Loucy (cell line): ENCODE data around the gene MACROH2A1.

Source experiments
- H2AFZ ChIP-seq: fragments of 200-600 bp; sonication (generic); 2 replicates; pipeline ENCODE4 v1.6.0; 2016; ENCODE audit warnings: antibody characterized with exemption, mild to moderate bottlenecking, low read length, moderate library complexity
- H3F3A ChIP-seq: fragments of 200-600 bp; 2 replicates; pipeline ENCODE4 v1.6.0; 2016; ENCODE audit warnings: antibody characterized with exemption, low read depth, mild to moderate bottlenecking
- H3K27me3 ChIP-seq: fragments of 200-600 bp; sonication (generic); 2 replicates; pipeline ENCODE4 v1.6.1; 2014; ENCODE audit warnings: low read length, mild to moderate bottlenecking; ENCODE audit not compliant: insufficient read depth, poor library complexity, severe bottlenecking
- H3K36me3 ChIP-seq: fragments of 200-600 bp; sonication (generic); 2 replicates; pipeline ENCODE4 v1.6.1; 2016; ENCODE audit warnings: low read length; ENCODE audit not compliant: insufficient read depth
- H3K4me1 ChIP-seq: fragments of 200-600 bp; sonication (generic); 2 replicates; pipeline ENCODE4 v1.5.1; 2014; ENCODE audit warnings: low read length, mild to moderate bottlenecking; ENCODE audit not compliant: insufficient read depth, poor library complexity, severe bottlenecking
- H3K4me2 ChIP-seq: fragments of 200-600 bp; sonication (generic); 2 replicates; pipeline ENCODE4 v1.6.0; 2014; ENCODE audit warnings: antibody characterized with exemption, low read length, low read depth, mild to moderate bottlenecking; ENCODE audit not compliant: poor library complexity, severe bottlenecking
- H3K4me3 ChIP-seq: fragments of 200-600 bp; sonication (generic); 2 replicates; pipeline ENCODE4 v1.5.1; 2014; ENCODE audit warnings: low read length, mild to moderate bottlenecking, mixed read lengths; ENCODE audit not compliant: poor library complexity, severe bottlenecking
- H3K79me2 ChIP-seq: fragments of 200-600 bp; sonication (generic); 2 replicates; pipeline ENCODE4 v1.6.1; 2014; ENCODE audit warnings: low read length; ENCODE audit not compliant: insufficient read depth
- H3K9ac ChIP-seq: fragments of 200-600 bp; sonication (generic); 2 replicates; pipeline ENCODE4 v1.6.0; 2014; ENCODE audit warnings: mild to moderate bottlenecking, low read depth, low read length, moderate library complexity; ENCODE audit not compliant: poor library complexity, severe bottlenecking
- H3K9me2 ChIP-seq: fragments of 200-600 bp; sonication (generic); replicated peaks from 2 replicates; pipeline ENCODE4 v1.6.1; 2016; ENCODE audit warnings: low read depth, low read length, mixed read lengths
- H3K9me3 ChIP-seq: fragments of 200-600 bp; sonication (generic); 2 replicates; pipeline ENCODE4 v1.6.1; 2014; ENCODE audit warnings: mild to moderate bottlenecking, antibody characterized with exemption, low read length, low read depth; ENCODE audit not compliant: insufficient read depth
- H4K20me1 ChIP-seq: fragments of 200-600 bp; sonication (generic); 2 replicates; pipeline ENCODE4 v1.6.0; 2014; ENCODE audit warnings: antibody characterized with exemption, low read length, mild to moderate bottlenecking; ENCODE audit not compliant: insufficient read depth, poor library complexity, severe bottlenecking
- EZH2phosphoT487 ChIP-seq: fragments of 200-600 bp; IDR thresholded peaks from 2 replicates; pipeline ENCODE4 v1.6.1; 2018; ENCODE audit warnings: antibody characterized with exemption, mild to moderate bottlenecking, moderate library complexity, borderline replicate concordance
- TF ChIP-seq, protein P1 (sequence below): fragments of 200-600 bp; sonication (generic); conservative IDR thresholded peaks from 2 replicates; pipeline ENCODE4 v1.5.1; 2014; ENCODE audit warnings: mild to moderate bottlenecking, antibody characterized with exemption, low read length

MACROH2A1 gene

GRCh38 chr5:135384898-135385297 is 14.1 kb downstream of the MACROH2A1 start:
- Histone ChIP-seq H3K79me2 (peaks cover 99% of the 10 kb centered on the region), H3K36me3 (peaks cover 99% of the 10 kb centered on the region), H3K9ac (no peak overlapping the region)

GRCh38 chr5:135383803-135384495 is 15.1 kb downstream of the MACROH2A1 start:
- TF ChIP-seq EZH2phosphoT487: no peak
- peaks cover 11% of the 10 kb centered on the region for H3F3A ChIP-seq
- H3K9me2 ChIP-seq: no peaks in the 10 kb centered on the region
- H2AFZ ChIP-seq: no peak overlapping the region
- H3K4me2 ChIP-seq: peak overlapping the region; percentile 20
- H3K4me1 ChIP-seq: peaks cover 83% of the 10 kb centered on the region
- H3K36me3 ChIP-seq: peaks cover 99% of the 10 kb centered on the region
- peaks cover 99% of the 10 kb centered on the region for H3K79me2 ChIP-seq
- H3K9me3 ChIP-seq: no peaks in the 10 kb centered on the region
- peaks cover 94% of the 10 kb centered on the region for H4K20me1 ChIP-seq
- H3K4me3 ChIP-seq: no peak overlapping the region
- H3K27me3 ChIP-seq: no peaks in the 10 kb centered on the region
- no peak overlapping the region for H3K9ac ChIP-seq

More at GRCh38 chr5:135384898-135385297, 14.1 kb downstream of the MACROH2A1 start:
- Histone ChIP-seq H3F3A (0 out of 2 replicates have a peak, but pooled peaks cover 2% of the 10 kb centered on the region), H3K9me3 (no peaks in the 10 kb centered on the region), H3K4me1 (peaks cover 81% of the 10 kb centered on the region), H2AFZ (no peak overlapping the region), H3K27me3 (no peaks in the 10 kb centered on the region), H3K9me2 (no peaks in the 10 kb centered on the region), H3K4me3 (no peak overlapping the region), H3K4me2 (peak overlapping the region; percentile 22), H4K20me1 (peaks cover 94% of the 10 kb centered on the region)
- TF ChIP-seq, protein P1, sequence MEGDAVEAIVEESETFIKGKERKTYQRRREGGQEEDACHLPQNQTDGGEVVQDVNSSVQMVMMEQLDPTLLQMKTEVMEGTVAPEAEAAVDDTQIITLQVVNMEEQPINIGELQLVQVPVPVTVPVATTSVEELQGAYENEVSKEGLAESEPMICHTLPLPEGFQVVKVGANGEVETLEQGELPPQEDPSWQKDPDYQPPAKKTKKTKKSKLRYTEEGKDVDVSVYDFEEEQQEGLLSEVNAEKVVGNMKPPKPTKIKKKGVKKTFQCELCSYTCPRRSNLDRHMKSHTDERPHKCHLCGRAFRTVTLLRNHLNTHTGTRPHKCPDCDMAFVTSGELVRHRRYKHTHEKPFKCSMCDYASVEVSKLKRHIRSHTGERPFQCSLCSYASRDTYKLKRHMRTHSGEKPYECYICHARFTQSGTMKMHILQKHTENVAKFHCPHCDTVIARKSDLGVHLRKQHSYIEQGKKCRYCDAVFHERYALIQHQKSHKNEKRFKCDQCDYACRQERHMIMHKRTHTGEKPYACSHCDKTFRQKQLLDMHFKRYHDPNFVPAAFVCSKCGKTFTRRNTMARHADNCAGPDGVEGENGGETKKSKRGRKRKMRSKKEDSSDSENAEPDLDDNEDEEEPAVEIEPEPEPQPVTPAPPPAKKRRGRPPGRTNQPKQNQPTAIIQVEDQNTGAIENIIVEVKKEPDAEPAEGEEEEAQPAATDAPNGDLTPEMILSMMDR: no peak
- no peak for TF ChIP-seq EZH2phosphoT487

DNA sequence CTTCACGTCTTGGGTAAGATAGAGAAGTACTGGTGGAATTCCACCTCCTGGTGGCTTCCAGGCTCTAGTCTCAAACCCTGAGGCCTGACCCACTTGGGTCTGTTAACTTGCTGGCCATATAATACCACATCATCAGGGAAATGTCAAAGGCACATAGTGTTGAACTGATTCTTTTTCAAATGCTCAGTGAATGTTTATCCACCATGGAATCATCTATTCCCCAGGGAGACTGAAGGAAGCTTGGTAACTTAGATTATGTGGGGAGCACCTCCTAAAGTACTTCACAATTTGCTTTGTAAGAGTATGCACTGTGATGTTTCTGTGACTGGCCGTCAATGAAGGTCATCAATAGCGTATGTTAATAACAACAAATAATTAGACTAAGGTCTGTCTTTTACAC is 16.1 kb downstream of the MACROH2A1 start:
- Histone ChIP-seq H3K27me3 (no peaks in the 10 kb centered on the region), H3K4me3 (no peak overlapping the region), H3K9me3 (no peaks in the 10 kb centered on the region), H4K20me1 (peaks cover 94% of the 10 kb centered on the region), H3K79me2 (peaks cover 99% of the 10 kb centered on the region), H3K4me1 (peaks cover 83% of the 10 kb centered on the region), H2AFZ (no peak overlapping the region), H3F3A (peaks cover 20% of the 10 kb centered on the region), H3K9ac (no peak overlapping the region), H3K9me2 (no peaks in the 10 kb centered on the region), H3K4me2 (peak overlapping the region; percentile 28), H3K36me3 (peaks cover 99% of the 10 kb centered on the region)
- TF ChIP-seq, protein P1: no peak
- no peak for TF ChIP-seq EZH2phosphoT487
